Coronary artery (tissue), 2 donors: ENCODE data around the gene KCNJ6.

ENCODE experiments used
- DNase-seq: peaks from one replicate; pipeline ENCODE4 v3.0.0-alpha.2; 2017; ENCODE audit warnings: low spot score
- H3K27ac ChIP-seq, 2 donors: fragments of 200-600 bp; sonication (generic); one replicate each; pipeline ENCODE4 v1.5.1; 2016 to 2019
- H3K4me3 ChIP-seq: fragments of 200-600 bp; sonication (generic); 2 replicates; pipeline ENCODE4 v1.5.1; 2016; ENCODE audit warnings: mild to moderate bottlenecking, moderate library complexity
- CTCF ChIP-seq: fragments of 200-600 bp; sonication (generic); IDR thresholded peaks from one replicate; pipeline ENCODE4 v1.5.1; 2019; ENCODE audit warnings: antibody characterized with exemption

KCNJ6 gene

GRCh38 chr21:37787456-37787855, 128.8 kb downstream of the KCNJ6 start:
- no peak overlapping the region for H3K4me3 ChIP-seq
- no peak for TF ChIP-seq CTCF
- H3K27ac ChIP-seq = peak overlapping the region in 1 of 2 donors; percentile 63
- no peak for DNase-seq

- DNase-seq = no peak
- H3K27ac ChIP-seq = no peak overlapping the region
- TF ChIP-seq CTCF = no peak
- H3K4me3 ChIP-seq = no peak overlapping the region
Observed at GRCh38 chr21:37784591-37785318, 131.5 kb downstream of the KCNJ6 start.

DNA sequence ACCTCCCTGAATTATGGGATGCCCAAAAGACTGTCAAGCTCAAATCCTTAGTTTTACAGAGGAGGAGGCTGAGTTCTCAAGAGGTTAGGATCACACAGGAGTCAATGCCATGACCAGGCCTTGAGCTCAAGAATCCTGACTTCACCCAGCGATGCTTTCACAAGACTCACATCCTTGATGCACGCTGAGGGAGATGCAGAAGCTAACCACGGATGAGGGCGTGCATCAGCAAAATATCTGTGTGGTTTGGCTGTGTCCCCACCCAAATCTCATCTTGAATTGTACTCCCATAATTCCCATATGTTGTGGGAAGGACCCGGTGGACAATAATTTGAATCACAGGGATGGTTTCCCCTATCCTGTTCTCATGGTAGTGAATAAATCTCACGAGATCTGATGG, 133.2 kb downstream of the KCNJ6 start:
- no peak for DNase-seq
- no peak overlapping the region for H3K27ac ChIP-seq
- no peak for TF ChIP-seq CTCF

DNA sequence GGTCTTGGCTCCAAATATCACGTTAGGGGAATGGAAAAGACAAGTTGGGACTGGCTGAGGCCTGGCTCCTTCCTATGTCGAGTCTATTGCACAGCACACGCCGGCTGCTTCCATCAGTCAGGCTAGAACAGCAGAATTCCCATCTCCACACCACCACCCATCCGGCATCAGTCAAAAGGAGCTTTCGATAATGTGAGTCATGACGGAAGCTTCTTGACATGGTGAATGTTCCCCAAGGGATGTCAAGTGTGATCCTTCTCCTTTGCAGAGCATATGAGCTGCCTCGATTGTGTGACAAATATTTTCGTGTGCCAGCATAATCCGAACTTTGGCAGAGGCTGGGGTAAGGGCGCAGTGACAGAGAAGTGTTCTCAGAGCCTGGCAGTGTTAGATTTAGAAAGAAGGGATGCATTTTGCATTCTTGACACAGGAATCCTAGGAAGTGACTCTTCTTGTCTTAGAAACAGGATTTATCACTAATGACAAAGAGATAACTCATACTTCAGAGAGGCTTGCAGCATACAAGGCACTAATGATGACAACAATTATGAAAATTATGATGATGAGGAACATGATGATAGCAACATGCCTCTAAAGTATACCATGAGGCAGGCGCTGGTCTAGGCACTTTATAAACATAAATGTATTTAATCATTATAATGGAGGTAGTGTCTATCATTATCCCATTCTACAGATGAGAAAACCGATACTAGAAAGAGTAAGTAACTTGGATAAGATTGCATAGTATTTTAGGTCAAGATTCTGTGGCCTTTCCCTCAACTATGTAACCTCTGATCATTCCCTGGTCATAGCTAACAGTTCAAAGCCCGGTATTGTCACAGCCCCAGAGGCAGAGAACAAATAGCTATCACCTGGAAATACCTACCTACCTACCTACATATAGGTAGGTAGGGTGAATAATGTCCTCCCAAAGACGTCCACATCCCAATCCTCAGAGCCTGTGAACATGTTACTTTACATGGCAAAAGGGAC, 135.0 kb downstream of the KCNJ6 start:
- Histone ChIP-seq H3K27ac (no peak overlapping the region), H3K4me3 (no peak overlapping the region)
- no peak for TF ChIP-seq CTCF
- DNase-seq = no peak

More for the DNA sequence above, 133.2 kb downstream of the KCNJ6 start:
- no peak overlapping the region for H3K4me3 ChIP-seq

GRCh38 chr21:37771181-37771580, 145.1 kb downstream of the KCNJ6 start:
- no peak overlapping the region for H3K27ac ChIP-seq
- no peak for DNase-seq
- no peak overlapping the region for H3K4me3 ChIP-seq
- TF ChIP-seq CTCF = no peak

GRCh38 chr21:37770461-37770860, 145.8 kb downstream of the KCNJ6 start:
- no peak overlapping the region for H3K27ac ChIP-seq
- TF ChIP-seq CTCF = no peak
- no peak overlapping the region for H3K4me3 ChIP-seq
- no peak for DNase-seq
